K562 (cell line): ENCODE data around the gene PPP1R3G. TPM values are rescaled to one million over a fixed set of nuclear protein-coding genes. Genes with fewer than 3 reads are reported as not detected.

Experiments used
- ATAC-seq: fragments of 200-7000 bp; cut with Tn5 transposase; 3 replicates; pipeline ENCODE4 v1.9.1; 2020; ENCODE audit warnings: moderate library complexity
- BruUV-seq: library from RNA; stranded (reverse); fragments of 400-500 nt; replicated peaks from 2 replicates; lab custom pipeline; 2021; lab: Mats Ljungman, UMichigan
- CTCF ChIA-PET: fragments of 300-600 bp; formaldehyde crosslinking; extraction: SDS; loops from one replicate; lab custom pipeline; 2021; ENCODE audit warnings: low intra/inter-chr PET ratio; lab: Yijun Ruan, JAX
- POLR2A ChIA-PET: fragments of 300-600, 350-650 bp; sonication (Branson Sonifier 250); formaldehyde crosslinking; extraction: SDS; loops from one replicate; lab custom pipeline; 2021; ENCODE audit warnings: antibody characterized with exemption, inconsistent platforms; lab: Yijun Ruan, JAX
- DNase-seq, 4 experiments: peaks; one replicate each; pipeline versions ENCODE4 v3.0.0 to v3.0.0-alpha.2; 2011 to 2018; ENCODE audit warnings: low spot score in 3 of 4, mixed read lengths in 3 of 4; ENCODE audit errors: extremely low read depth in 1 of 4
- FAIRE-seq: peaks from 2 replicates; lab custom pipeline; 2011; peaks lifted over from hg19 to GRCh38; lab: Jason Lieb, UNC
- H2AFZ ChIP-seq: 2 replicates; pipeline ENCODE4 v1.6.0; 2011; ENCODE audit warnings: low read depth, low read length, control low read depth, inconsistent platforms
- H3K27ac ChIP-seq: fragments of 200-600 bp; 3 replicates; pipeline ENCODE4 v1.8.0; 2011; ENCODE audit warnings: low read depth, mild to moderate bottlenecking, control low read depth, inconsistent platforms, low read length, moderate library complexity, mixed read lengths; ENCODE audit errors: extremely low read depth
- H3K27me3 ChIP-seq, 2 experiments: fragments of 300-600 bp in 1 of 2; 2 replicates in 1 of 2; 3 replicates in 1 of 2; pipeline versions ENCODE4 v1.6.0 to v1.8.0; 2011; ENCODE audit warnings: inconsistent platforms in 2 of 2, low read length in 2 of 2, mild to moderate bottlenecking in 1 of 2, mixed read lengths in 1 of 2, moderate library complexity in 1 of 2; ENCODE audit not compliant: control insufficient read depth in 2 of 2, insufficient read depth in 2 of 2
- H3K36me3 ChIP-seq: fragments of 300-600 bp; 3 replicates; pipeline ENCODE4 v1.8.0; 2011; ENCODE audit warnings: mild to moderate bottlenecking, low read length, inconsistent platforms; ENCODE audit not compliant: control insufficient read depth, insufficient read depth
- H3K4me1 ChIP-seq, 2 experiments: fragments of 200-600 bp in 1 of 2; replicated peaks in 1 of 2; 2 replicates in 1 of 2; 3 replicates in 1 of 2; pipeline versions ENCODE4 v1.5.1 to v1.8.0; 2011; ENCODE audit warnings: inconsistent platforms in 2 of 2, low read length in 2 of 2, mild to moderate bottlenecking in 1 of 2, mixed read lengths in 1 of 2, moderate library complexity in 1 of 2; ENCODE audit not compliant: control insufficient read depth in 2 of 2, insufficient read depth in 2 of 2
- H3K4me2 ChIP-seq: 2 replicates; pipeline ENCODE4 v1.6.1; 2011; ENCODE audit warnings: low read length, control low read depth, inconsistent platforms, mixed read lengths; ENCODE audit not compliant: insufficient read depth
- H3K4me3 ChIP-seq: fragments of 200-600 bp; sonication (generic), shearing (Covaris generic); 2 replicates; pipeline ENCODE4 v1.5.1; 2016; ENCODE audit warnings: control low read depth, inconsistent platforms
- H3K79me2 ChIP-seq: fragments of 200-600 bp; 3 replicates; pipeline ENCODE4 v1.8.0; 2011; ENCODE audit warnings: low read length, inconsistent platforms; ENCODE audit not compliant: control insufficient read depth, insufficient read depth
- H3K9ac ChIP-seq, 2 experiments: 2 replicates each; pipeline versions ENCODE4 v1.6.0 to v1.6.1; 2011; ENCODE audit warnings: low read depth in 2 of 2, low read length in 2 of 2, control low read depth in 1 of 2, inconsistent platforms in 1 of 2, mild to moderate bottlenecking in 1 of 2, mixed read lengths in 1 of 2; ENCODE audit not compliant: insufficient read depth in 1 of 2
- H3K9me1 ChIP-seq: one replicate; pipeline ENCODE4 v1.6.0; 2011; ENCODE audit warnings: inconsistent platforms, mild to moderate bottlenecking, low read length, moderate library complexity; ENCODE audit not compliant: control insufficient read depth, insufficient read depth
- H3K9me3 ChIP-seq: replicated peaks from 2 replicates; pipeline ENCODE4 v1.5.1; 2011; ENCODE audit warnings: low read depth, low read length, inconsistent platforms; ENCODE audit not compliant: control insufficient read depth, insufficient read depth
- H4K20me1 ChIP-seq: replicated peaks from 2 replicates; pipeline ENCODE4 v1.6.1; 2011; ENCODE audit warnings: low read length, inconsistent platforms, mixed read lengths; ENCODE audit not compliant: control insufficient read depth, insufficient read depth
- CEBPB ChIP-seq: fragments of 450-650 bp; IDR thresholded peaks from 2 replicates; pipeline ENCODE4 v1.6.1; 2016; ENCODE audit warnings: missing genetic modification characterization, missing compliant biosample characterization
- CXXC5 ChIP-seq: fragments of 250-450 bp; sonication (Bioruptor Pico); IDR thresholded peaks from 2 replicates; pipeline ENCODE4 v1.8.0; 2022; ENCODE audit warnings: inconsistent platforms, mild to moderate bottlenecking, moderate library complexity
- ESRRA ChIP-seq: fragments of 450-650 bp; IDR thresholded peaks from 2 replicates; pipeline ENCODE4 v1.6.1; 2014; ENCODE audit warnings: low read depth, mild to moderate bottlenecking, moderate library complexity, borderline replicate concordance
- EZH2 ChIP-seq: IDR thresholded peaks from 2 replicates; pipeline ENCODE4 v1.6.1; 2012; ENCODE audit warnings: low read depth, mild to moderate bottlenecking, inconsistent platforms, low read length, borderline replicate concordance
- FOXA3 ChIP-seq, 2 experiments: fragments of 450-650 bp in 1 of 2; sonication (generic) in 1 of 2; formaldehyde crosslinking; IDR thresholded peaks in 1 of 2; conservative IDR thresholded peaks in 1 of 2; 2 replicates each; pipeline versions ENCODE4 v1.4.0 to v1.8.0; 2020 to 2022; ENCODE audit warnings: mild to moderate bottlenecking in 2 of 2, missing genetic modification reagents in 1 of 2
- L3MBTL2 ChIP-seq: fragments of 450-650 bp; IDR thresholded peaks from 2 replicates; pipeline ENCODE4 v1.6.1; 2016; ENCODE audit warnings: mild to moderate bottlenecking, moderate library complexity
- TBP ChIP-seq: optimal IDR thresholded peaks from 2 replicates; pipeline ENCODE3; 2011; ENCODE audit warnings: low read depth, low read length, improper control_type of control experiment
- USF1 ChIP-seq: sonication (generic); formaldehyde crosslinking; IDR thresholded peaks from 2 replicates; pipeline ENCODE4 v1.9.0; 2022; ENCODE audit warnings: mild to moderate bottlenecking, missing genetic modification reagents
- VEZF1 ChIP-seq: fragments of 200-800 bp; sonication (Bioruptor generic); IDR thresholded peaks from 2 replicates; pipeline ENCODE4 v1.6.1; 2017; ENCODE audit warnings: missing genetic modification characterization, missing compliant biosample characterization
- ZBTB9 ChIP-seq: fragments of 450-650 bp; formaldehyde crosslinking; IDR thresholded peaks from 2 replicates; pipeline ENCODE4 v1.4.0; 2020; ENCODE audit warnings: mild to moderate bottlenecking, moderate library complexity
- ZNF778 ChIP-seq: fragments of 450-650 bp; formaldehyde crosslinking; IDR thresholded peaks from 2 replicates; pipeline ENCODE4 v1.4.0; 2020; ENCODE audit warnings: mild to moderate bottlenecking, moderate library complexity
- WGBS: fragments of 100-300 bp; shearing (Covaris generic); methylation state at CpG from one replicate; pipeline ENCODE4 v1.1.6; 2016; ENCODE audit warnings: low coverage, mixed read lengths; ENCODE audit not compliant: insufficient coverage; ENCODE audit errors: missing lambda C conversion rate; 5-methylcytosine and 5-hydroxymethylcytosine counted together
- in situ Hi-C: fragments of 300-500 bp; cut with MboI; formaldehyde crosslinking; loops from 4 replicates; pipeline ENCODE4 v1.15.0; 2018; ENCODE audit warnings: inconsistent platforms, mixed read lengths
- intact Hi-C: fragments of 100-400 bp; cut with micrococcal nuclease; formaldehyde crosslinking; loops from 2 replicates; pipeline ENCODE4 v1.14.2; 2022
- polyA plus RNA-seq, 8 experiments: library from polyadenylated mRNA; depleted of rRNA in 4 of 8; stranded (reverse) in 5 of 8; unstranded in 3 of 8; fragments of >200 nt; fragmentation: Nextera tagmentation in 2 of 8; fragmentation: Illumina TruSeq in 1 of 8; extraction: Ambion mirVana in 2 of 8; extraction: Trizol in 1 of 8; gene quantifications; 2 replicates each; pipeline versions ENCODE4 v1.2.1 to v1.2.3, GENCODE V29; 2011 to 2014; ENCODE audit warnings: inconsistent platforms in 1 of 8, missing spikeins in 1 of 8
- total RNA-seq, 7 experiments: library from RNA; depleted of rRNA in 6 of 7; stranded (reverse); fragments of >200 nt in 6 of 7; fragmentation: Illumina TruSeq in 2 of 7; extraction: Trizol in 2 of 7; gene quantifications; 2 replicates each; pipeline versions ENCODE4 v1.2.1 to v1.2.3, GENCODE V29; 2011 to 2021; ENCODE audit warnings: low replicate concordance in 1 of 7

Gene PPP1R3G
- total and polyA plus RNA-seq, 9 of the 15 experiments (the other 6 are each of a cell fraction or from before 2014, with no cell fraction given) = 0.01 to 0.13 (median 0.01) TPM; not detected in 4

- WGBS = 37% methylated on average over 4 of the region's 4 CpGs
- H3K4me2 ChIP-seq = no peak overlapping the region
- in situ Hi-C loops = loop anchor here (25.0 kb wide), 1 partner anchor 1411 kb away; no protein-coding TSS in a partner anchor
Observed at GRCh38 chr6:5126214-5126613, 41.1 kb downstream of the PPP1R3G start.

GRCh38 chr6:5127106-5127687 is 42.1 kb downstream of the PPP1R3G start:
- 76% methylated on average over 8 of the region's 8 CpGs for WGBS
- FAIRE-seq = no peak
- H3K4me1 ChIP-seq = peaks cover 9 to 13% of the 10 kb centered on the region in 2 experiments; a peak in 4 of 5 replicates
- H4K20me1 ChIP-seq = 0 out of 2 replicates have a peak, but pooled peaks cover 6% of the 10 kb centered on the region
- H3K9me3 ChIP-seq = no peaks in the 10 kb centered on the region
- H3K9me1 ChIP-seq = peaks cover 2% of the 10 kb centered on the region
- H3K79me2 ChIP-seq = no peaks in the 10 kb centered on the region
- no TSS peak for BruUV-seq
- ChIA-PET CTCF (no interaction called here), POLR2A (interaction anchor here (0.6 kb wide), 1 partner anchor 585 kb away, joined by 3 read pairs; no protein-coding TSS in a partner anchor)
- H3K9ac ChIP-seq = no peak overlapping the region
- no peak for ATAC-seq
- no peak overlapping the region for H3K4me2 ChIP-seq
- H2AFZ ChIP-seq = no peak overlapping the region
- H3K27me3 ChIP-seq = no peaks in the 10 kb centered on the region
- H3K36me3 ChIP-seq = no peaks in the 10 kb centered on the region
- DNase-seq = no peak
- H3K4me3 ChIP-seq = no peak overlapping the region
- H3K27ac ChIP-seq = no peak overlapping the region
- intact Hi-C loops = no loop called here
- in situ Hi-C loops = loop anchor here (25.0 kb wide), 1 partner anchor 1410 kb away; no protein-coding TSS in a partner anchor
- TF ChIP-seq VEZF1 (CRISPR knock-in tag) (no peak), USF1 (CRISPR knock-in tag) (no peak), EZH2 (no peak), TBP (no peak), ZBTB9 (no peak), FOXA3 (CRISPR knock-in tag; conservative IDR thresholded peaks at IDR 0.05 in 1 of 2, IDR thresholded peaks at IDR 0.05 in 1 of 2) (no peak), CXXC5 (CRISPR knock-in tag) (no peak), CEBPB (tag) (peak; percentile 80), ZNF778 (CRISPR knock-in tag) (no peak)

More at GRCh38 chr6:5126214-5126613, 41.1 kb downstream of the PPP1R3G start:
- 0 out of 2 replicates have a peak, but pooled peaks cover 3% of the 10 kb centered on the region for H4K20me1 ChIP-seq
- H3K36me3 ChIP-seq = no peaks in the 10 kb centered on the region
- no peaks in the 10 kb centered on the region for H3K27me3 ChIP-seq
- no peak overlapping the region for H3K9ac ChIP-seq
- peaks cover 2% of the 10 kb centered on the region for H3K9me1 ChIP-seq
- DNase-seq = no peak
- POLR2A ChIA-PET = interaction anchor here (0.6 to 1.3 kb wide), 2 partner anchors 19 to 829 kb away, joined by 3 to 4 read pairs; no protein-coding TSS in a partner anchor
- no peak for ATAC-seq
- no peak overlapping the region for H3K4me3 ChIP-seq
- no peak overlapping the region for H2AFZ ChIP-seq
- no TSS peak for BruUV-seq
- intact Hi-C loops = no loop called here
- H3K4me1 ChIP-seq = peaks cover 9 to 13% of the 10 kb centered on the region in 2 experiments; a peak in 4 of 5 replicates
- CTCF ChIA-PET = no interaction called here
- H3K79me2 ChIP-seq = no peaks in the 10 kb centered on the region
- no peak overlapping the region for H3K27ac ChIP-seq
- TF ChIP-seq L3MBTL2 = no peak
- no peak for TF ChIP-seq ESRRA
- FAIRE-seq = no peak
- H3K9me3 ChIP-seq = no peaks in the 10 kb centered on the region
